ENCODE measurements around the gene GXYLT2.

GRCh38 chr3:72860846-72861245 is 27.0 kb upstream of the GXYLT2 start:
- no peak for TF ChIP-seq PBX3 (CRISPR knock-in tag; IDR thresholded peaks at IDR 0.05)
- no peak for TF ChIP-seq ZNF114 (tag by site-specific recombination; IDR thresholded peaks at IDR 0.05)
- no peak for TF ChIP-seq SP2 (tag by site-specific recombination; IDR thresholded peaks at IDR 0.05)
- TF ChIP-seq CTCF (tag by site-specific recombination; IDR thresholded peaks at IDR 0.05): no peak
- TF ChIP-seq KLF16 (tag by site-specific recombination; IDR thresholded peaks at IDR 0.05): no peak
- TF ChIP-seq ELK4 (IDR thresholded peaks at IDR 0.05; ENCODE audit: borderline replicate concordance, low read depth, low read length): no peak
- no peak for TF ChIP-seq TSHZ1 (tag by site-specific recombination; IDR thresholded peaks at IDR 0.05; ENCODE audit: borderline replicate concordance)
- TF ChIP-seq ZBTB20 (tag by site-specific recombination; IDR thresholded peaks at IDR 0.05): no peak
- no peak for TF ChIP-seq GLI2 (tag by site-specific recombination; IDR thresholded peaks at IDR 0.05; ENCODE audit: borderline replicate concordance, low read depth)
- TF ChIP-seq ZBTB11 (tag by site-specific recombination; conservative IDR thresholded peaks at IDR 0.05; ENCODE audit: low read depth): no peak
- no peak for TF ChIP-seq YY2 (tag by site-specific recombination; IDR thresholded peaks at IDR 0.05)

Data from HEK293 (cell line).